GM19328 (cell line): ENCODE results near the gene ODAD4.
"Not testable (repeated sequence)": the region's sequence is repeated elsewhere in the genome, so short reads cannot be mapped to it uniquely, and the experiment has no call there.

Source experiments
- ATAC-seq: cut with Tn5 transposase; IDR thresholded peaks from one replicate; pipeline ENCODE4 v1.9.1; 2021; ENCODE audit warnings: mild to moderate bottlenecking, moderate library complexity; ENCODE audit not compliant: unreplicated experiment

ODAD4 gene

DNA sequence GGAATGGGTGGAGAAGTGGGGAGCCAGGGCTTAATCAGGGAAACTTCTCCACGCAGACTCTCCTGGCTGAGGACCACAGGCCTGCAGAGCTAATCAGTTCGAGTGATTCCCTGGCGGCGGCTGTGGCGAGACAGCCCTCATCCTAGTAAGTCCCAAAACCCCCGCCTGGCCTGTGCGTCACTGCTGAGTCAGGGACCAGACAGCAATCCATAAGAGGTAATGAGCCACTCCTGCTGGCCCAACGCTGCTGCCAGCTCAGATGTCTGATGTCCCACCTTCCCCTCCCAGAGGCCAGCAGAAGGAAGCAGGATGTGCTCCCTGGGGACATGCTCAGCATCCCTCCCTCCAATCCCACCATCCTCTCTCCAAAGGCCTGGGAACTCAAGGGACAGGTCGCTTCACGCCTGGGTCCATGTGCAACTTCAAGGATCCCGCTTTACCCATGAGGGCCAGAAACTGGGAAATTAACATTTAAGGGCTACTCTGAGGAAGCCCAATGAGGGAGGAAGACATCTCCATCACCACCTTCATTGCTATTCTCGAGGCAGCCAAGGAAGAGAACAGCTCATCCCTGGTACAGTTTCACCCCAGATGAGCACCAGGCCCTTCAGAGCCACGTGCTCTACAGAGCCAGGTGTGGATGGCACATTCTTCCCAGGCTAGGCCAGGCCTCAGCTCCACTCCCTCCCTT is 19.6 kb upstream of the ODAD4 start:
- no peak for ATAC-seq

DNA sequence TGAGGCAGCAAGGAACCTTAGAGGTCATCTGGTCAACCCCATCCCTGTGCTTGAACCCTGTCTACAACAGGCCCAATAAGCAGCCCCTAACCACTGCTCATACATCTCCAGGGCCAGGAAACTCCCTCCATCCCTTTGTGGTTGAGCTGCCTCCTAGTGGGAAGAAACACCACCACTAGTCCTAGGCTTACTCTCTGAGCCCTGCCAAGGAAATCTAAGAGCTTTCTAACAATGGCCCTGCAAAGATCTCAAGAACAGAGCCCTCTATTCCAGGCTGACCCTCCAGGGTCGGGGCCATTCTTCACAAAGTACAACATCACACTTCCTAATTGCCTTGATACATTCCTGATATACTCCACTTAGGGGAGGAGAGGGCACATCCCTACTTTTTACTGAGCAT is 17.5 kb upstream of the ODAD4 start:
- no peak for ATAC-seq

DNA sequence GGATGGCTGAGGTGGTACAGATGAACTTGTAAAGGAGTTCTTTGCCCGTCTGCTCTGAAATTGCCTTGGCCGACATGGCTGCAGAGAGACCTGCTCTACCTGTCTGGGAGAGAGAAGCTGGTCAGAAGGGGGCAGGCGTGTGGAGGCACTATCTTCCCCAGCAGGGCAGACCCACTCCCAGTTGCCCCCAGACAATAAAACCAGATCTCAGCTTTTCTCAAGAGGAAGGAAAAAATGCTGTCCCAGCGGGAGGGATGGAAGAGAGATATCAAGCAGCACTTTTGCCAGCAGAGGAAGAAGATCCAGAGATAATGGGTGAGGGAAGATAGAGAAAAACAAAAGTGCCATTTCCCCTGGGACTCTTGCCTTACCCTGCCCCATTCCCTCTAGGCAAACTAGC is 16.6 kb upstream of the ODAD4 start:
- ATAC-seq: no peak

DNA sequence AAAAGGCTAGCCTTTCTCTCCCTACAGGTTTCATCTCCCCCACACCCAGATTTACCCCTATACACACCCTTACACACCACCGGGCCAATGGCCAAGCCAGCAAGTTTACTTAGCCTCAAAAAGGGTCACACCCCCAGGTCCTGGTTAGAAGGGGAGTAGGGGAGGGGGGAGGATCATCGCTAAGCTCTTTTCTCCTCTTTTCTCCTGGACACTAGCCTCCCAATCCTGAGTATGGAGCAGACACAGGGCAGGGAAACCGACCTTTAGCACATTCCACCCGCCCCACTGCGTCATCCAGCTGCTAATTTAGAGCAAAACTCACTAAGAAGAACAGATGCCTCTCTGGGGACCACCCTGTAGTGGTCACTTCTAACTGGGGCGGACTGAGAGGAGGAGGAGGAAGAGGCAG is 16.1 kb upstream of the ODAD4 start:
- no peak for ATAC-seq

DNA sequence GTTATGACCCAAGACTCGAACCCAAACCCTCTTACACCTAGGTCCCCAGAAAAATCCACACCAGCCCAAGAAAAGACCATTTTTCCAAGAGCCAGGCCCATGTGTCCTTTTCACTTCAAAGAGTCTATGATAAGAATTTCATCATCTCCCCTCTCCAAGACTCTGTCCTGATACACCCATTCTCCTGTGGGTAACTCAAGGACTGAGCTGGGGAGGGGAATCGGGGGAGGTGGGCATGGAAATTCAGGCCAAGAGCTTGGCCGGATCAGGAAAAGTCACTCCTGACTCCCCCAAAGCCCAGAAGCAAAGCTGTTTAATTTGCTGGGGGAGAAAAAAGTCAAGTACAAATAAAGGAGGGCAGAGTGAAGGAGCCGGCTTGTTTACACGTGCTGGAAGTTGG is 15.4 kb upstream of the ODAD4 start:
- ATAC-seq: no peak

DNA sequence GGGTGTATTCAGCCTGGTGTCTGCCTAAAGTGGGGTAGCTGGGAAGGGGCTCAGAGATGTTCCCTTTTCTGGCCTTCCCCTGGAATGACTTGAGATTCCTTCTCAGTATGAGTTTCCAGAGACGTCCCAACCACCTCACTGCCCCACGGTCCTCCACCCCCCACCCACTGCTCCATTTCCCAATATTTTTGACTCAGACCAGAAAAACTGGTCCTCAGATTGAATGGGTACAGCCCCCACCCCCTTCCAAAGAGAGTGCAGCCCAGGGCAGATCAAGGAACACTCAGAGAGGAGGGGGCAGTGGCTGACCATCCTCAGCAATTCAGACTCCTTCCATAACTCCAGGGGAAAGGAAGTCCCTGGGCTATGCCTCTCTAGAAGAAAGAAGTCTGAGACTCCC is 14.9 kb upstream of the ODAD4 start:
- ATAC-seq: no peak

DNA sequence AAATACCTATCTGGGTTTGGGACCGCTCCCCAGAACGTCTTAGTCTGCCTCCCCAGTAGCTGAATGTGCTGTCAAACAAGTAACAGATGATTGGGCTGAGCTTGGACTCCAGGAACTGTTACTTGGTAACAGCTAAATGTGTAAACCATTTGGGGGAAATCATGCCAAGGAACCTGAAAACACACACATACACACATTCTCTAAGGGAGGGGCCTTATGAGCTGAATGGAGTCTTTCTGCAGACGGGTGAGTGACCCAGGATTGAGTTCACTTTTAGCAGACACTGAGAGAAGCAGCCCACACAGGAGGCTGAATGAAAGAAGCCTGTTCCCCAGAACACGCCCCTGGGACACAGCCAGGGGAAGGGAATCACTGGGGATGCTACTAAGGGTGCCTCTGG is 13.2 kb upstream of the ODAD4 start:
- ATAC-seq: no peak

DNA sequence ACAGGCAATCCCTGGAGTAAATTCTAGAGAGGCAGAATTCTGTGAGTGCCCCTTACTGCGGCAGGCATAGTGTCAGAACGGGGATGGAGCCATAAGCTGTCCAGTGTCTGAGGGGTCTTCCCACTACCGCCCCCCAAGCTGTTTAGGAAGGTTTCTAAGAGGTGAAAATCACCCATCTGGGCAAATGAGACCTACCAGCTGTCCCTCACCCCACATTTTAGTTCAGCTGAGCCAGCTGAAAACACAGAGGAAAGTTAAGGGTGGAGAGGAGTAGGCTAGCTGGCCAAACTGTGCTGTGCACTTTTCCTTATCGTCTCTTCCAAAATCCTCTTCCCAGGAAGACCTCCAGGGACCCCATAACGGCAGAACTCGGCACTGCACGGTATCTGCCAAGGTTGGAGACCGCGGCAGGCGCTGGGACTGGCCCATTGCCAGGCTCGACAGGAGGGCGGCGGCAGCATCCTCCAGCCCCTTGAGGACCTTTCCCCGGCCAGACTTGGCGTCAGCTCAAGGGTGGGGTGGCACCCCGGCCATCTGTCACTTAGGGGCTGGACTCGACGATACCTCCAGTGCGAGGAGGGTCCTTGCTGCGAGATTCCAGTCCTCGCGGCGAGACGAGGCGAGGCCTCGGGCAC is 12.6 kb upstream of the ODAD4 start:
- ATAC-seq: no peak

DNA sequence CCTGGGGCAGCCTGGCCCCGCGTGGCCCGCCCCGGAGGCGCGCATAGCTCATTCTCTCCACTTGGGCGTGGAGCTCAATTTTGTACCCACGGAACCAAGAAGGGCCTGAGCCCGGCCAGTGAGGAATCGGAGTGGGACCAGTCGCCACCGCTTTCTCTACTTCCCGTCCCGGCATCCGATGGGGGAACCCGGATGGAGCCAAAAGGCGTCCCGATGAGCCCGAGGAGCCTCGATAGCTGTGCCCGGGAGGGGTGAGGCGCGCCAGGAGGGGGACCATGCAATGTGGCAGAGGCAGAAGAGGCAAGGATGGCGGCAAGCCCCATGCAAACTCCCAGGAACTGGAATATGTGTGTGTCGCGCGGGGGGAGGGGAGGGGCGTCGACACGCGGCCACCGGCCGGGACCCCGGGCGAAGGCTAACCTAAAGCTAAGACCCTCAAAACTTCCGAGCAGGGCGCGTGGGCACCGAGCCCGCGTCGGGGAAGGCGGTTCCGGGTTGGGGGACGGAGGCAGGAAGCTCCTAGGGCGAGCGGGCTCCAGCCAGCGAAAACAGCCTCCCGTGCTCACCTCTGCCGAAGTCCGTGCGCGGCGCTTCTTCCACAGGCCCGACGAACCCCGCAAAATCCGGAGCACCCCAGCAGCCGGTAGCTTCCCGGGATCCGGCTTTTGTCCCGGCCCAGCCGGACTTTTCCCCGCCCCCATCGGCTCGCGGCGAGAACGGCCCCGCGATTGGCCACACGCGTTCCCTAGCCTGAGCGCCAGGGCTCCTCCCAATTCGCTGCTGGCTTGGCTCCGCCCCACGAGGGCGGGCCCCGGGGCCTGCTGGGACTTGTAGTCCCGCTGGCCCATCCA is 11.9 kb upstream of the ODAD4 start, which contains the start of gene ACLY:
Gene ACLY, minus strand, starts transcription at position 638 of the 851 bp plus-strand sequence. CDS start 5,078 bp downstream, outside the sequence.
- peak; percentile 94 for ATAC-seq

DNA sequence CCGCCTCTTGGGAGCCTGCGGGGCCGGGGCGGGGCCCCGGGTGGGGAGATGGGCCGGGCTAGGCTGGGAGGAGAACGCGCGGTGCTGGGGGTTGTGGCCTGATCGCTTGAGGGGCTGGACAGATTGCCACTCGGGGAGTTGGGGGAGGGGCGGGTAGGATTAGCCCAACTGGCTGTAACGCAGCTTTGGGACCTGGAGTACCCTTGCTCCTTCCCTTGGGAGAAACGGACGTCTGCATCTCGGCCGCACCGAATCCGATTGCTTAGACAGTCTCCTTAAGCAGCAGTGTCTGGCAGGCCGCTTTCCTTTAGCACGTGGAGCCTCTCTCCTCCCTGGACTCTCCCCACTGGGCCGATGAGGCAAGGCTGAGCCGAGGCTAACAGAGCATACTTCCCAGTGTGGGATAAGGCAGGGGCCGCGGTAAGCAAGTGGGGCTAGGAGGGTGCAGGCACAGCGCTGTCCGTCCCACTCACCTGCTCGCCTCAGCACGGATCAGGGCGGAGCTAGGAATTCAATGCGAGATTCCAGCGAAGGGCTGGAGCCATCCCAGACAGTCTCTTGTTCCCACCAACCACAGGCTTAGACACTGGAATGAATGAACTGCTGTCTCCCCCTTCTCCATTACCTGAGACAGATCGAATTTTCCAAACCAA is 11.1 kb upstream of the ODAD4 start:
- ATAC-seq: no peak

DNA sequence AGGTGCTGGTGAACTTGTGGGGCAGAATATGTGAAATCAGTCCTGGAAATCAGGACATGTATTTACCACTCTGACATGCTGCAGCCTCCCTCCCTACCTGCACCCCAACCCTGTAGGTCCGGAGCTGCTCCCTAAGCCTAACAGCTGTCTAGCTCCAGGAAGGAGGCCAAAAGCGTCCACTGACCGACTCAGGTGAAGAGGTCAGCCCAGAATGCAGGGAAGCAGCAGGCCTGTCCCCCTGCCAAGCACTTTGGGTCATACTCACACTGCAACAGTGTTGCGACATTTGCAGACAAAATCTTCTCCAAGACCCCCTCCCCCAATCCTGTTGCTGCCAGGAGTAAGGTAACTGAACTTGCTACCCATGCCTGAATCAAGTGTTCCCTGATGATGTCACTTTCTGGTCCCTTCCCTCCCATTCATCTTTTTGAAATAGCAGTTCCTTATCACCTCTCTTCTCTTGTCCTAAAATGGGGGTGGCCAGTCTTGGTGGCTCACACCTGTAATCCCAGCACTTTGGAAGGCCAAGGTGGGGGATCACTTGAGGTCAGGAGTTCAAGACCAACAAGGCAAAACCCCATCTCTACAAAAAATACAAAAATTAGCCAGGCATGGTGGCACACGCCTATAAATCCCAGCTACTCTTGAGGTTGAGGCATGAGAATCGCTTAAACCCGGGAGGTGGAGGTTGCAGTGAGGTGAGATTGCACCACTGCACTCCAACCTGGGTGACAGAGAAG is 10.4 kb upstream of the ODAD4 start:
- ATAC-seq: no peak

DNA sequence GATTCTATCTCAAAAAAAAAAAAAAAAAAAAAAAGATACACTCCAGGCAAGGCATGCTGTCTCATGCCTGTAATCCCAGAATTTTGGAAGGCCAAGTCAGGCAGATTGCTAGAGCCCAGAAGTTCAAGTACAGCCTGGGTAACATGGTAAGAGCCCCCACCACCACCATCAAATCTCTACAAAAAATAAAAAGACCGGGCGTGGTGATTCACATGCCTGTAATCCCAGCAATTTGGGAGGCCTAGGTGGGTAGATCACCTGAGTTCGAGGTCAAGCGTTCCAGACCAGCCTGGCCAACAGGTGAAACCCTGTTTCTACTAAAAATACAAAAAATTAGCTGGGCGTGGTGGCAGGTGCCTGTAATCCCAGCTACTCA is 9.8 kb upstream of the ODAD4 start:
- ATAC-seq: no peak

DNA sequence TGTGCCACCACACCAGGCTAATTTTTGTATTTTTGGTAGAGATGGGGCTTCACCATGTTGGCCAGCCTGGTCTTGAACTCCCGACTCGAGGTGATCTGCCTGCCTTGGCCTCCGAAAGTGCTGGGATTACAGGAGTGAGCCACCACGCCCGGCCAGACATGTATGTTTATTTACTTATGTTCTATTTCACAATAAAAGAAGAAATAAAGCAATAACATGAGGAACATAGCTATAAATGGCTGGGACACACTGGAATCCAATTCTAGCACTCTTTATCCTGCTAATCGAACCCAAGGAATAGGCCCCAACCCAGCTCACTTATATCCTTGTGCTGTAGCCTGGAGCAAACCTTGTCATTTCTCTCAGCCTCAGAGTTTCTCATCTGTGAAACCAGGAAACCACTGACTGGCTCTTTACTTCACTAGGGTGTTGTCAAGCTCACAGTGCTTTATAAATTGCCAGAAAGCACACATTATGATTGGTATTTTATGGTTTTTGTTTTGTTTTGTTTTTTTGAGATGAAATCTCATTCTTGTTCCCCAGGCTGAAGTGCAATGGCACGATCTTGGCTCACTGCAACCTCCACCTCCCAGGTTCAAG is 4.3 kb upstream of the ODAD4 start:
- ATAC-seq: no peak

DNA sequence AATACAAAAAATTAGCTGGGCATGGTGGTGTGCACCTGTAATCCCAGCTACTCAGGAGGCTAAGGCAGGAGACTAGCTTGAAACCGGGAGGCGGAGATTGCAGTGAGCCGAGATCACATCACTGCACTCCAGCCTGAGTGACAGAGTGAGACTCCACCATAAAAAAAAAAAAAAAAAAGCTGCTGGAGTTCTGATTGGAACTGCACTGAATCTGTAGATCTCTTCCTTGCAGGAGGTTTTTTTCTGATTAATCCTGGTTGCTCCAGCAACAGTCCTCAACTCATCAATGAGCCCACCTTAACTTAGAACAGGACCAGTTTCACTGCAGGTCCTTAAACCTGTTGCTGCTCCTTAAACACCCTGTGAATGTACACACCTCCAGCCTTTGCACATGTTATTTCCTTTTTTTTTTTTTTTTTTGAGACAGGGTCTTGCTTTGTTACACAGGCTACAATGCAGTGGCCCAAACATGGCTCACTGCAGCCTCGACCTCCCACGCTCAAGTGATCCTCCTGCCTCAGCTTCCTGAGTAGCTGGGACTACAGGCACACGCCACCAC is 1.6 kb upstream of the ODAD4 start:
- ATAC-seq: no peak

DNA sequence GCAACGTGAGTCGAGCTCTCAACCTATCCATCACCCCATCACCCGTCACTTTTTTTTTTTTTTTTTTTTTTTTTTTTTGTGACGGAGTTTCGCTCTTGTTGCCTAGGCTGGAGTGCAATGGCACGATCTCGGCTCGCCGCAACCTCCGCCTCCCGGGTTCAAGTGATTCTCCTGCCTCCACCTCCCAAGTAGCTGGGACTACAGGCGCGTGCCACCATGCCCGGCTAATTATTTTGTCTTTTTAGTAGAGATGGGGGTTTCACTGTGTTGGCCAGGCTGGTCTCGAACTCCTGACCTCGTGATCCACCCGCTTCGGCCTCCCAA is 378 bp downstream of the ODAD4 start:
- peak; percentile 18 for ATAC-seq

DNA sequence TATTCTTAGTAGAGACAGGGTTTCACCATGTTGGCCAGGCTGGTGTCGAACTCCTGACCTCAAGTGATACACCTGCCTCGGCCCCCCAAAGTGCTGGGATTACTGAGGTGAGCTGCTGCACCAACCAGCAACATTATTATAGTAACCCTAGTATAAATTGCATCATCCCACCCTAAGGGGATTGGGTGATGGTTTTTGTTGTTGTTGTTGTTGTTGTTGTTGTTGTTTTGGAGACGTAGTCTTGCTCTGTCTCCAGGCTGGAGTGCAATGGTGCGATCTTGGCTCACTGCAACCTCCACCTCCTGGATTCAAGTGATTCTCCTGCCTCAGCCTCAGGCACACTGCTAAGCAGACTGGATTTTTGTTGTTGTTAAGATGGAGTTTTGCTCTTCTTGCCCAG is 1.3 kb downstream of the ODAD4 start:
- ATAC-seq: not testable (repeated sequence)

DNA sequence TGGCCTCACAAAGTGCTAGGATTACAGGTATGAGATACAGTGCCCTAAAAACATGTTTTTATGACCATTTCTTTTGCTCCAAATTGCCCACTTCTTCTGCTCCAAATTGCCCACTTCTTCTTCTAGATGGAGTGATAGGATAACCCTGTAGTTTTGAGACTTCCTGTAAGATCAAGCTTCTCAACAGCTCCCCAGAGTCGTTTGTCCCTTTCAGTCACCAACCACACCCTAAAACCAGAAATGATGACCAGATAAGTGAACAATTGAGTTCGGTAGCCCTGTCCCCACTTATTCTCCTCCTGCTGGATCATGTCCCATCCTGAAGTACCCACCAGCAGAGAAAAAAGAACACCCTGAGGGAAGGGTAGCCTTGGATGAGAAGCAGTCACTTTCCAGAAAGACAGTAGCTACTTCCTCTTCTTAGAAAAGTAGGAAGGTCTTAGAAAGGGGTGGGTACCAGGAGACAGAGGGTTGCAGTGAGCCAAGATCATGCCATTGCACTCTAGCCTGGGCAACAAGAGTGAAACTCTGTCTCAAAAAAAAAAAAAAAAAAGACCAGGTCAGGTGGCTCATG is 2.5 kb downstream of the ODAD4 start:
- no peak for ATAC-seq

DNA sequence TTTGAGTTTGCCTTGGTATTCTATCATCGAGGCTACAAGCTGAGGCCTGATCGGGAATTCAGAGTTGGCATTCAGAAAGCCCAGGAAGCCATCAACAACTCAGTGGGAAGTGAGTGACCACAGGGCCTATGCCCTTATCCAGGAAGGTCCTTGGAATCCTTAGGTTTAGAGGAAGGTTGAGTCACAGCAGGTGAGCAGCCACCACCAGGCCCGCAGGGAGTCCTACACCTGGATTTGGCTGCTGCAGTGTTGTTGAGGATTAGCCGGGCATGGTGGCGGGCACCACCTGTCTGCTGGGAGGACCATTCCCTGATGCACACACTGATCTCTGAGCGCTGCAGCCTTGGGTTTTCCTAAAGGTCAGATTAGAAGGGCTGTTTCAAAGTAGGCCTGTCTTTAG is 5.2 kb downstream of the ODAD4 start:
- no peak for ATAC-seq

DNA sequence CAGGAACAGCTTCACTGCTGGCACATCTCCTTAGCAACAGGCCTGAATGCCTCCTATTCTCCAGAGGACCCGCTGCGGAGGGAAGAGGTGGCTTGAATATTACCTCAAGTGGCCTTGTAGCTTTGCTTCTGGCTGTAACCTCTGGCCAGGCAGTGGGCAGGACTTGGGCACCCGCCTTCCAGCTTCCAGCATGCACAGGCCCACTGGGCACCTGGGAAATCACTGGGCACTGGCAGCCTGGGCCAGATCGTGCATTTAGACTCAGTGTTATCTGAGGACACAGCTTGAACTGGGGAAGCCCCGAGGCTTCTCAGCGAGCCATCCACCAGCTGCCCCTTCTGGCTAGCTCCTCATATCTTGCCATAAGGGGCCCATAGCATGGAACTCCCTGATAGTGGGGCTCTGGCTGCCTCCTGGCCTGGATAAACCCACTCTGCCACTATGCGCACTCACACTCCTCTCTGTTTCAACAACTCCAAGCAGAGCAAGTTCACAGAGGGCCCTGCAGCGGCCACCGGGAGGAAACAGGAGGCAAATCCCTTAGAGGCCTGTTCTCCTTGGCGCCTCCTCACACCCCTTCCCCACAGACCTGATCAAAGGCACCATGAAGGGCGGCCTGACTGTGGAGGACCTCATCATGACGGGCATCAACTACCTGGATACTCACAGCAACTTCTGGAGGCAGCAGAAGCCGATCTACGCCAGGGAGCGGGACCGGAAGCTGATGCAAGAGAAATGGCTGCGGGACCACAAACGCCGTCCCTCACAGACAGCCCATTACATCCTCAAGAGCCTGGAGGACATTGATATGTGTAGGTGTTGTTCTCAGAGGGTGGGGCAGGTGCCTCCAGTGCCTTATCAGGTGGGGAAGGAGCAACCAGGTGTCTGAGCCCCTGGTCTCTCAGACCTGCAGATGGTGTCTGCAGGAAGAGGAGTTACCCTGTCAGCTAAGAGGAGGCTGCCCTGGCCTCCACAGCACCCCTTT is 7.8 kb downstream of the ODAD4 start:
- no peak for ATAC-seq
